ENCODE results near the gene ATF7IP.

Gene ATF7IP

GRCh38 chr12:14366209-14367039 is 942 bp downstream of the ATF7IP start:
- H3K27ac ChIP-seq, result peak overlapping the region; percentile 94

GRCh38 chr12:14367040-14367661 is 1.7 kb downstream of the ATF7IP start:
- no peak overlapping the region for H3K27ac ChIP-seq

More at GRCh38 chr12:14366209-14367039, 942 bp downstream of the ATF7IP start:
- TF ChIP-seq ZFX (IDR thresholded peaks at IDR 0.05; ENCODE audit: borderline replicate concordance) (no peak), CTCF (IDR thresholded peaks at IDR 0.05) (peak; percentile 31; the same call in 1 of the 2 replicates)

GRCh38 chr12:14369311-14369710 is 3.8 kb downstream of the ATF7IP start:
- no peak for TF ChIP-seq ZFX (IDR thresholded peaks at IDR 0.05; ENCODE audit: borderline replicate concordance)
- TF ChIP-seq CTCF (IDR thresholded peaks at IDR 0.05), result no peak
- H3K27ac ChIP-seq, result no peak overlapping the region

More at GRCh38 chr12:14367040-14367661, 1.7 kb downstream of the ATF7IP start:
- TF ChIP-seq CTCF (IDR thresholded peaks at IDR 0.05) (no peak), ZFX (IDR thresholded peaks at IDR 0.05; ENCODE audit: borderline replicate concordance) (no peak)

DNA sequence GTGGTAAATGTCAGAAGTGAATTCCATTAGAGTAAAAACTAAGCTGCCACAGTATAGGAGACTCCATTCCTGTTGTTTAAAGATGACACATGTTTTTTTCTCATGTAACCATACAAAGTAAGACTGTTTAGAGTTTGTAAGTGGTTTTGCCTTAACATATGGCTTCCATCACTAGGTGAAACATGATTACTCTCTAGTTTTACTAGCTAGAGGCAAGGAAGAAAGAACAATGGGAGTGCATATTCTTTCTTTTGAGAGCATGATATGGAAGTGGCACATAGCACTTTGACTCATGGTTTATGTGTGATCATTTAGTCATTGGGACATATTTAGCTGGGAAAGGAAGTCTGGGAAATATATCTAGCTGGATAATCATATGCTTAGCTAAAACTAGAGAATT is 7.7 kb downstream of the ATF7IP start:
- TF ChIP-seq ZFX (IDR thresholded peaks at IDR 0.05; ENCODE audit: borderline replicate concordance) (no peak), CTCF (IDR thresholded peaks at IDR 0.05) (no peak)
- no peak overlapping the region for H3K27ac ChIP-seq

- H3K27ac ChIP-seq, result no peak overlapping the region
- no peak for TF ChIP-seq CTCF (IDR thresholded peaks at IDR 0.05)
Observed at GRCh38 chr12:14379508-14379907, 14.0 kb downstream of the ATF7IP start.

- no peak for TF ChIP-seq ZFX (IDR thresholded peaks at IDR 0.05; ENCODE audit: borderline replicate concordance)
- TF ChIP-seq CTCF (IDR thresholded peaks at IDR 0.05), result no peak
- peak overlapping the region; percentile 67 for H3K27ac ChIP-seq
Observed at GRCh38 chr12:14384783-14385638, 19.5 kb downstream of the ATF7IP start.

Data from 22Rv1 (cell line).